NCI-H510A treated with DMSO at 0.1 percent for 48 hours (cell line): Measurements from ENCODE around the gene OMD.

Experiments used
- DNase-seq: peaks from one replicate; lab custom pipeline; 2025; lab: John Stamatoyannopoulos, UW

Gene OMD, protein sequence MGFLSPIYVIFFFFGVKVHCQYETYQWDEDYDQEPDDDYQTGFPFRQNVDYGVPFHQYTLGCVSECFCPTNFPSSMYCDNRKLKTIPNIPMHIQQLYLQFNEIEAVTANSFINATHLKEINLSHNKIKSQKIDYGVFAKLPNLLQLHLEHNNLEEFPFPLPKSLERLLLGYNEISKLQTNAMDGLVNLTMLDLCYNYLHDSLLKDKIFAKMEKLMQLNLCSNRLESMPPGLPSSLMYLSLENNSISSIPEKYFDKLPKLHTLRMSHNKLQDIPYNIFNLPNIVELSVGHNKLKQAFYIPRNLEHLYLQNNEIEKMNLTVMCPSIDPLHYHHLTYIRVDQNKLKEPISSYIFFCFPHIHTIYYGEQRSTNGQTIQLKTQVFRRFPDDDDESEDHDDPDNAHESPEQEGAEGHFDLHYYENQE

DNA sequence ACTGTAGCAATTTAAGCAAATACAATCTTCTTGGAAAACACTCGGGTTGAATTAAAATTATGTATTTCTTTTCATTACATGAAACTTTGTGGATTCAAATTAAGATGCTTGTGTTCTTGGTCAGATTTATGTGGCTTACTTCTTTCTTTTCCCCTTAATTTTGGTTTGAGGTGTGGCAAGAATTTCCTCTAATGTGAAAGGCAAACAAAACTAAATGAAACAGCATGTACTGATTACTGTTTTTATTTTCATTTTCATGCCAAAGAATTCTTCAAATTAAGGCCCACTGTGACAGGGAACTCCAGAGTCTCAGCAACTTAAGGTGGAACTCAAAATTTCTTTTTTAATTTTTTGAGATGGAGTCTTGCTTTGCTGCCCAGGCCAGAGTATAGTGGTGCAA is at the start of gene OMD:
Gene OMD, minus strand, starts transcription at position 132 of the 400 bp plus-strand sequence. CDS start 6,913 bp downstream, outside the sequence.
- no peak for DNase-seq

DNA sequence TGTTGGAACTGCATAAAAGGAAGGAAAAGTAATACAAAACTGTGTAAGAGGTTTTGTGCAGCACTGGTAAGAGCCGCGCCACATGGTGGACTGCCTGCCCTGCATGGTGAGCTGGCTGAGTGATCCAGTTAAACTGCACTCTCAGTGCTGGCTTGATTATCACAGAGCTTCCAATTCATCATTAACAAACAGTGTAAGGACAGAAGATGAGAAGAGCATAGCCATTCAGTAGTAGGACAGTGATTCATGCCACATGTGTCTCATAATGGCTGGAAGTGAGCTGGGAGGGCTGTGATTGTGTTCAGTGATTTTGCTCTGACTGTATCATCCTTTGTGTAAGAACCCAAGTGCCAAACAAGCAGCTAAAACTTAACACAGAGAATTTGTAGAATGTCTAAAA is 43.9 kb upstream of the OMD start:
- no peak for DNase-seq

DNA sequence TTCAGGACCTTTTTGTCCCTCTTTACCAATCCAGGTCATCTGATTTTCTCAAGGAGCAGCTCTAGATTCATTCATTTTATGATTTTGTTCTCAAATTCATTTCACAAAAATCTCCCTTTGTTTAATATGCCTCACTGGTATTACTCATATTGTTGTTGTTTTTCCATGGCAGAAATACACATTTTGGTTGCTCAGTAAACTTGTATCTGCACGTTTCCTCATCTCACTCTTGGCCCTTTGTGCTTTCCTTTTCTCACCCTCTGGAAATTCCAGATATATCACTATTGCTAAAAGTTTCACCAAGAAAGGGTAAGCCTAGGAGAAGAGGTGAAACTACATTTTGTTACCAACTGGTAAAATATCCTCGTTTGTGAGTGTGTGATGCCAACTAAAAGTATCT is 43.2 kb upstream of the OMD start:
- no peak for DNase-seq

DNA sequence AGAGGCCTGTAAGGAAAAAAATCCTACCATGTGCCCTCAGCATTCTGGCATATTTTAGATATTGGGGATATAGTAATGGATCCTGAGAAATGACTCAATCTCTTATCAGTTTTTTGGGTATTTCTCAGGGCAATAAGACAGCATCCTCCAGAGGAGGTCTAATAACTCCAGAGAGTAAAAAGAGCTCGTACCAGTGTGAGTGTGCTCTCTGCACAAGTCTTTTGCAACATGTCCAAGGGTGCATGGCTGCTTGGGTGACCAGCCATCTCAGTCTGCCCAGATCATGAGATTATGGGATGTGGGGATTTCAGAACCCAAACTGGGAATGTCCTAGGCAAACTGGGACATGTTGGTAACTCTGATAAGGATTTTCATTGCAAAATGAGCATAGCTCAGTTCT is 42.8 kb upstream of the OMD start:
- no peak for DNase-seq

DNA sequence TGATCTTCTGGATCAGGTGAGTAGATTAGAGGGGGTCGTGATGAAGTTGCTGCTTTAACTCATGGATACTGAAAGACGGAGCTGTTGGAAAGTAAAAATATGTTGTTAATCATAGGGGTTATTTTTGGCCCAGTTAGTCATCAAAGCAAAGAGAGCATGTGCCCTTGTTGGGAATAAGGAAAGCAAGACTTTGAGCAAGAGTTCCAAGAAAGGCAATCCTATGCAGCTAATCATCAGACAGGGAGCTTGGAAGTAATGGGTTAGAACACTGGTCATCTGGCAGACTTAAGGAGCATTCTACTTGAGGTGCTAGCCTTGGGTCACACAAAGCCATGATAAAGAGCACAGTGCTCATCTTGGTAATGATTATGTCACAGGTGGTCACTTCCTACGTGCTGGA is 39.7 kb upstream of the OMD start:
- no peak for DNase-seq

DNA sequence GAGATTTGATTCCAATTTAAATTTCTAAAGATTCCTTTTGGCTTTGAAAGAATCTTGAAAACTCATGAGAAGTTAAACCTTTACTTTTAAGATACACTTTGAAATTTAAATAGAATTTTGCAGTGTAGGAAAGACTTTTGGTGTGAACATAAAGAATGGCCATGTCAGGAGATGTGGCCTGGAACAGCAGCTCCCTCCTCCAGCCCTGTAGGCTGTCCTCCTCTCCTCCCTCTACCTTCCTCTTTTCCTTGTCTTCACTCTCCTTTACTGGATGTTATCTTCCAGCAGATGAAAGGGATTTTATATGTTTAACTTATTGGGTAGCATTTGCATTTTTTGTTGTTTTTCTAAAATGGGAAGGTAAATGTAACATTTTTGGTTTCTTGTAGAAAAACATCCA is 39.1 kb upstream of the OMD start:
- no peak for DNase-seq

DNA sequence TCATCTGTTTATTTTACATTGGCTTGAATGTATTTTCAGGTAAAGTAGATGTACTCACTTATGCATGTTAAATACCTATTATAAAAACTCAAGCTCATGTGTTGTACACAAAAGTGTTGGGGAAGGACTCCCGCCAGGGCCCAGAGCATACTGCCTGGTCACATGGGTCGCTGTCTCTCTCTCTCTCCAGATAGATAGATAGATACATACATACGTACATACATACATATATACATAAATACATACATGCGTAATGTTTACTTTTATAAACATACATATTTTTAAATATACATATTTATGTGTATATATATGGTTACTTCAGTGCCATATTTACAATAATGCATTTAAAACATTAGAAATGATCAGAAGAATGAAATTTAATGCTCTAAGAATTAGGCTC is 33.3 kb upstream of the OMD start:
- DNase-seq, result no peak

DNA sequence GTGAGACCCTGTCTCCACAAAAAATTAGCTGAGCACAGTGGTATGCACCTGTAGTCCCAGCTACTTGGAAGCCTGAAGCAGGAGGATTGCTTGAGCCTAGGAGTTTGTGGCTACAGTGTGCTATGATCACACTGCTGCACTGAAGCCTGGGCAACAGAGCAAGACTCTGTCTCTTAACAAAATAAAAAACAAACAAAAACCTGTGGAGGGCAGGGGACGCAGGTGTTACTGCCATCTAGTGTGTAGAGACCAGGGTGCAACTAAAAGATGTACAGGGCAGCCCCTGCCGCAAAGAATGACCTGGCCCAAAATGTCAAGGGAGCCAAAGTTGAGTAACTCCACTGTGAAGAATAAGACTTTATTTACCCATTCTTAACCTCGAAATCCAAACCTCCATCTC is 30.9 kb upstream of the OMD start:
- no peak for DNase-seq

DNA sequence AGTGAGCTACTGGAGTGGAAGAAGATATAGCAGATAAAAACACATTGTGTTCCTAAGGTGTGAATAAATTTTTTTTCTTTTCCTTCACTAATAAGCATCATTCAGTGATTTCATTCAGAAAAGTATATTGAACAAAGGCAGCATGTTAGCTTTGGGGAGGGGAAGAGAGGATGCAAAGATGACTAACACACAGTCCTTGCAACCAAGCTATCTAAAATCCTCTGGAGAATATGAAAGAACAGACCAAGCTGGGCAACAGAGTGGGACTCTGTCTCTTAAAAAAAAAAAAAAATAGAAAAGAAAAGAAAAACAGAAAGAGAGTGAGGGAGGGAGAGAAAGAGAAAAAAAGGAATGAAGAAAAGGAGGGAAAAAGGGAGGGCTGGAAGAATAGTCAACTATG is 22.3 kb upstream of the OMD start:
- DNase-seq, result no peak

DNA sequence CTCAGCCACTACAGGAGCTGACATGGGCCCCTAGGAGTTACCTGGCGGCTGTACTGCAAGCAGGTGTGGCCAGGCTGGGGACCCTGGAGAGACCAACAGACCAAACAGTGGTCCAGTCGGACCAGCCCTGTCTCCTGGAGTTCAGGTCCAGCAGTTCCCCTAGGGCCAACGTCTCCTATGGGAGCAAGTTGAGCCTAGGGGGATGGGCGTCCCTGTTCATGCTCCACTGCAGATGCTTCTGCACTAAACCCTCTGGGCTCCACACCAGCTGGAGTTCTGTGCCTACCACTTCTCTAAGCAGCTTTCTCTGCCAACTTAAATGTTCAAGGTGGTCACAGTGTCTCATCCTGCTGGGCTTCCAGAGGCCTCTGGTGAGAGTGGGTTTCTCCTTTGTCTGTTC is 20.6 kb upstream of the OMD start:
- peak; percentile 62 for DNase-seq

DNA sequence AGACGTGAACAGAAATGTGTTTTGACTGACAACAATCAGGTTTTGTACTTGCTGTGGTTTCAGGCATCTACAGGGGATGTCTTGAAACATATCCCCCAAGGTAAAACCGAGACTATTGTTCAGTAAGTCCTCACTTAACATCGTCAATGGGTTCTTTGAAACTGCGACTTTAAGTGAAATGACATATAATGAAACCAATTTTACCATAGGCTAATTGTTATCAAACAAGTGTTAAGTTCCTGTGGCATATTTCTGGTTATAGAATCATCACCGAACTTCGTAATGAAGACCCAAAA is 16.4 kb upstream of the OMD start:
- no peak for DNase-seq

DNA sequence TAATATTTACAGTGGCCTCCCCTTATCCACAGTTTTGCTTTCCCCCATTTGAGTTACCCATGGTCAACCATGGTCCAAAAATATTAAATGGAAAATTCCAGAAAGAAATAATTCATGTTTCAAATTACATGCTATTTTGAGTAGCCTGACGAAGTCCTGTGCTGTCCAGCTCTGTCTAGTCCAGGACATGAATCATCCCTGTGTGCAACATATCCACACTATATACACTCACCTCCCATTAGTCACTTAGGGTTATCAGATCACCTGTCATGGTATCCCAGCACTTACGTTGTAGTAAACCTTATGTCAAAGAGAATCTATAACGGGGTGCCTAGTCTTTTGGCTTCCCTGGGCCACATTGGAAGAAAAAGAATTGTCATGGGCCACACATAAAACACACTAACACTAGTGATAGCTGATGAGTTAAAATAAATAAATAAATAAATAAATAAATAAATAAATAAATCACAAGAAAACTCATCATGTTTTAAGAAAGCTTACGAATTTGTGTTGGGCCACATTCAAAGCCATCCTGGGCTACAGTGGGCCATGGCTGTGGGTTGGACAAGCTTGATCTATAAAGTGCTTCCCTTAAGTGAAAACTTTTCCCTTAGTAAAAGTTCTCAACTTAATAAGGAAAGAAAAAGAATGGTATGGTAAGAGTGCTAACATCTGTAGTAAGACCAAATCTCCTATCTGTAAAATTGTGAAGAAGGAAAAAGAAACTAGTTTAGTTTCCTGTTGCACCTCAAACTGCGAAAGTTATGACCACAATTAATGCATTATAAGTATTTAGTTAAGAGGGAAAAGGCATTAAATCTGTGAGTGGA is 15.9 kb upstream of the OMD start:
- no peak for DNase-seq

DNA sequence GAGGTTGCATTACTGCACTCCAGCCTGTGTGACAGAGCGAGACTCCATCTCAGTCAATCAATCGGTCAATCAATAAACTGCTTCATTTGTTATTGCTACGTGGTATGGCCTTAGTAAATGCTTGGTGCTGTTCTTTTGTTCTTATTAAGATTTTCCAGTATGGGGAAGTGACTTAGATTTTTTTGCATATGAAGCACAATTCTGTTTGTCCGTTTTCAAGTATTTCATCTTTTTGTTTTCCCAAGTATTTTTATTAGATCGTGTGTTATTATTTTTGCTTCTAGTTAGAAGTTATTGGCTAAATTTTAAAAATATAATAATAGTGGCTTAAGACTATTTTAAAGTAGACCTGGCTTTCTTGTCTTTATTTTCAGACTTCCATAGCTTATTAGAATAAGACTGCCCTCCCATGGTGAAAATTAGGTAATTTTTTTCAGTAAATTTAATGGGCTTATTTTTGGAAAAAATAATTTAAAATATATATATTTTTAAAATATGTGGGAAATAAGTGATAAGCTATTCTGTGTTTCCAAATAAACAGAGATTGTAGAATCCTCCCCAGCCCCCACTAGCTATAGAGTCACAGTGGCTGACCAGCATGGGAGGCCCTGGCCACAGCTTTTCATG is 14.7 kb upstream of the OMD start:
- no peak for DNase-seq

DNA sequence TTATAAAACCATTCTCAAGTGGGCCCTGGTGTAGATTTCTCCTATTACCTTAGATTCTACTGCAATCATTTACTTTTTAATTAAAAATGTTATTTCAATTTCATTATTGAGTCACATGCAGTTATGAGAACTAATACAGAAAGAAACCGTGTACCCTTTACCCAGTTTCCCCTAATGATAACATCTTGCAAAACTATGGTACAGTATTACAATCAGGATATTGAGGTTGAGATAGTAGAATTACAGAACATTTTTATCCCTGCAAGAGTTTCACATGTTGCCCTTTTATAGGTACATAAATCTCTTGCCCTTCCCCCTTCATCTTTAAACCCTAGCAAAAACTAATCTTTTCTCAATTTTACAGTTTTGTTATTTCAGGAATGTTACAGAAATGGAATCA is 11.0 kb upstream of the OMD start:
- DNase-seq, result no peak

DNA sequence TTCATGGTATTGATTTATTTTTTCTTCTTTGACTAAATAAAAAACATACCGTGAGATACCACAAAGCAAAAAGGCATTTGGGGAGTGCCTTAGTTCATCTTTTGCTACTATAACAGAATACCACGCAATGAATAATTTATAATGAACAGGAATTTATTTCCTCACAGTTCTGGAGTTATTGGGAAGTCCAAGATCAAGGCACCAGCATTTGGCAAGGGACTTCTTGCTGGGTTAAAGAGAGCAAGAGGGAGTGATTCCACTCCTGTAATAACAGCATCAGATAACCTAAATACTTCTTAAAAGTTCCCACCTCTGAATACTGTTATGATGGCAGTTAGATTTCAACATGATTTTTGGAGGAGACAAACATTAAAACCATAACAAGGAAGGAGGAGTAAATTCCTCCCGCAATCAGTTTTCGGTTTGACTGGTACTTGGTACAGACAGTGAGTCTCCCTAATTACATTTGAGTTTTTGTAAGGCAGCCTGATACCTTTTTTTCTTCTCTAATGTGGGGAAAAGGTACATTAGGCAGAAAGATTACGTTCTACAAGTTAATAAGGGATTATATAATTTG is 8.8 kb upstream of the OMD start:
- DNase-seq, result no peak

DNA sequence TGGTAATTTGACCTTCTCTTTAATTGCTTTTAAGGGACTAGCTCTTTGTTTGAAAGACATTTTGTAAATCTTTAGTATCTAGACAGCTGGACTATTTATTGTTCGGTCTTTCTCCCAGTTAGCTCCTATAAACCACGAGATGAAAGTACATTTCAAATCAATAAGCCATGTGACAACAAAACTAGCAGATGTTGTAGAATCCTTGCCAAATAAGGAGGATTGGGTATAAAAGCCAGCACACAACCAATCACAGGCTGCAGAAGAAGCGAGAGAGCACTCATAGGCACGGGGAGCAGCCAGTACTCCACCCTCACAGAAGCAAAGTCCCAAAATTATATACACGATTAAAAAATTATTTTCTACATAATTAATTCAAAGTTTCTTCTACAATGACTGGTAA is 8.1 kb upstream of the OMD start:
- no peak for DNase-seq

DNA sequence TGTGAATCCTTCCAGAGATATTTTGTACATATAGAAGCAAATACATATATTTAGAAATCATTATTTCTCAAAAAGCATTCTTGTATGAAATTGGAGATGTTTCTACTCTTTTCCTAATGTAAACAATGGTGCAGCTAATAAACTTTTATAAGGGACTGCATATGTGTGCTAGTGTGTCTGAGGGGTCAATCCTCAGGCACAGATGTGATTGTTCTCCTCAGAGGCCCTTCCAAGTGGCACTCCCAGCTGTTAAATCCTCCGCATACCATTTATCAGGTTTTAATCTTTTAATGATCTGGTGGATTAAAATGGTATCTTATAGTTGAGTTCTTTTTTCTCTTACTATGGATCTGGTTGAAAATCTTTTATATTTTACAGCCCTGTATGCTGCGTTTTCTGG is 5.6 kb upstream of the OMD start:
- no peak for DNase-seq

DNA sequence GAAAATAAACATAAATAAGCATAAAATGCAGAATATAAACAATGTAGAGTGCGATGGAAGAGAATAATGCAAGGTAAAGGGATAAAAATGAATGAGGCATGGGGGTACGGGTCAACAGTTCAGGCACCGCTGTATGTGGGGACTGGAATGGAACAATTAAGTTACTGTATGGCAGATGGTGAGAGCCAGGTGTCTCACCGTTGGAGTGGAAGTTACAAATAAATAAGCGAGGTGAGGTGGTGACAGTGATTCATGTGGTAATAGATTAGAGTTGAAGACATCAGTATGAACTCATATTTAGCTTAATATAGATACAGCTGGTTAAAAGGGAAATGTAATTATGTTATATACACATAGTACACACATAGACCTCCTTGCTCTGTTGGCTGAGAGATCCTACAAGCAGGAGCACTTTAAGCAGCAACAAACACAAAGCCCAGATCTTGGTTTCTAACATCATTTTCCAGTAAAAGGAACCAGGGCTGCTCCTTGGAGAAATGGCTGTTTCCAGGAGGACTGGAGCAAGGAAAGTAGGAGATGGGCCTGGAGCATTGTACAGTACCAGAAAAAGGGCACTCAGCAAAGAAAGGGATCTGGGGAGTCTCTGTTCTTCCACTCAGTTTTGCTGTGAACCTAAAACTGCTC is 2.4 kb upstream of the OMD start:
- DNase-seq, result peak; percentile 61

DNA sequence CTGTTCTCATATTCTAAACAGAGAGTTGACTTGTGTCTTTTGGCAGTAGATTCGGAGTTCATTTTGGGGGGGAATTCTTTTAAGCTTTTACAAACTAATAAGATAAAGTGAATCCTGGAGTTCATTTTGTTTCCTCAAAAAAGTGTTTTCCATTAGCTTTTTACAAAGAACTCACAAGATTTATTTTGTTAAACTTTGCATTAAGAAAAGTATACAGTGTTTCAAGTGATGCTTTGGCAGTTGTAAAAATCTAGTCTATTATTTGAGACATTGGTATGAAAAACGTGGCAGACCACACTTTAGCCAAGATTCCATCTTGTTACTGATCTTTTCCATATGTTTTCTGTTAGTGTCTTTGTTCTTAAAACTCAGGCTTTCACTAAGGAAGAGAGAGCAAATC is 1.2 kb upstream of the OMD start:
- DNase-seq, result no peak

DNA sequence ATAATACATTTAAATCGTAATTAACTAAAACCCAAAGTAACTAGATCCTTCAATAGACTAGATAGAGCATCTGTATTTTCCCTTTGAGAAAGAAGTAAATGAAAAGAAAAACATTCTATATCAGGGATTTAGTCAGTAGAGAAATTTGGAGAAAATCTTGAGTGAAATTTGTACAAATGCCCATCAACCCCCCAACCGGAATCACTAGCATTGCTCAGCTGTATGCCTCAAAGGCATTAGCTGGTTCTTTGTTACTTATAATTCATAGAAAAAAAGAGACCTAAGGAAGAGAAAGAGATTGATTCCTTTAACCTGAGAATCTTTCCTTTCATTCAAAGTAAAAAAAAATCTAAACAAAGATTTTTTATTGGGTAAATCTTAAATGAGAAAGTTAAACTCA is 659 bp downstream of the OMD start:
- no peak for DNase-seq

DNA sequence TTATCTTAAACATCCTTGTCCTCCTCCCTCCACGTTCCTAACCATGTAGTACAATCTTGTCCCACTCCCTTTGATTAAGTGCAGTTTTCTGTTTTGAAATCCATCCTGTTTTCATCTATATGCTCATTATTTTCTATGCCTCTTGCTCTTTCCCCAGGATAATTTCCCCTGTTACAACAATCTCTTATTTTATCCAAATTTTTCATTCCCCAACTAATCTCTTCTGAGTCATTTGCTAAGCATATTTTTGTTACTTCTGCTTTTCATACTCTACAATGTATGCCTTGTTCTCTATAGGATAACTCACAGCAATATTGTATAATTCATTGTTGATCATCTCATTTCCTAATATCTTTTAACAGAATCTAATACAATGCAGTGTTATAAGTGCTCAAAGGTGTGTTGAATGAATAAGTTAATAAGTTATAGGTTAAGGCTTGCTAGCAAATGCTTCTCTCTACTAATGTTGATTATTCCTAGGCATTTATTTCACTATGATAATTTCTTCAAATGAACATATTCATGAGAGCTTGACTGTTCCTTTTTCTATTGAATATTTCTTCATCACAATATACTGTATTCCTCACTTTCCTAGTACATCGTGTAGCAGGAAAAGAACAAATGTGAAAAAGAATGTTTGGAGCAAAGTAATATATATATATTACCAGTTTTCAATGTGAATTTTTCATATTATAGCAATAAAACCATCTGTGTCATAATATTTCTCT is 1.5 kb downstream of the OMD start:
- DNase-seq, result no peak

DNA sequence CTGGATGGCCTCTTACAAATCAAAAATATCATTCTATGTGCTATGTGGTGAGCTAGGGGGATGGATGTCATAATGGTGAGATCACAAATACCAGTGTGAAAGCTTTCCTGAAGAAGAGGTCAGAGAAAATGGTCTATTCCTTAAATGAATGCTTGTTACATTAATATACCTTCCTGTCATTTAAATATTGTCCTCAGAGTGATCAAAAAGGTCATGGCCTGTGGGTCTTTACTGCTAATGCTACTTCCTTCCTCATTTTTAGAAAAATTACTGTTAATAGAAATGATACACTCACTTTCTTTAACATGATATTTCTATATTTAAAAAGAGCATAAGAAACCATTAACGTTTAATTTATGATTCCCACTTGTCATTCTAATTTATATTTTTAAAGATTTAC is 9.7 kb downstream of the OMD start:
- DNase-seq, result no peak
